GM18505 (cell line): Measurements from ENCODE around the gene ATN1.

Source experiments
- ATAC-seq: cut with Tn5 transposase; IDR thresholded peaks from one replicate; pipeline ENCODE4 v1.9.1; 2021; ENCODE audit not compliant: unreplicated experiment
- POLR2A ChIP-seq: IDR thresholded peaks from 4 replicates; pipeline ENCODE4 v1.6.1; 2011; ENCODE audit warnings: borderline replicate concordance; ENCODE audit not compliant: insufficient read depth, insufficient read length; ENCODE audit errors: extremely low read depth

Gene ATN1

DNA sequence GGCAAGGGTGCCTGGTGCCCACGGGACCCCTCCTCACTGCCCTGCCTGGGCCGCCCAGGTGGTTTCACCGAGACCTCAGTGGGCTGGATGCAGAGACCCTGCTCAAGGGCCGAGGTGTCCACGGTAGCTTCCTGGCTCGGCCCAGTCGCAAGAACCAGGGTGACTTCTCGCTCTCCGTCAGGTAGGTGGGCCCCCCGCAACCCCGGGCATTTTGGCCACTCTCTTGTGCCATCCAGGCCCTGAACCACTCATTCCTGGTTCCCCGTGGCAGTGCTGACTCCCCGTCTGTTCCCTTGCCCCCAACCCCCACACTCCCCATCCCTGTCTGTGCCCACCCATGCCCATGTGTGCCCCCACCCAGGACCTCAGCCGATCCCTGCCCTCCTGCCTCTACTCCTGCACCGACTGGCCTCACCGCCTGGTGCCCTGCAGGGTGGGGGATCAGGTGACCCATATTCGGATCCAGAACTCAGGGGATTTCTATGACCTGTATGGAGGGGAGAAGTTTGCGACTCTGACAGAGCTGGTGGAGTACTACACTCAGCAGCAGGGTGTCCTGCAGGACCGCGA lies 23.9 kb downstream of the ATN1 start:
- peak; percentile 8 for TF ChIP-seq POLR2A
- ATAC-seq: no peak

DNA sequence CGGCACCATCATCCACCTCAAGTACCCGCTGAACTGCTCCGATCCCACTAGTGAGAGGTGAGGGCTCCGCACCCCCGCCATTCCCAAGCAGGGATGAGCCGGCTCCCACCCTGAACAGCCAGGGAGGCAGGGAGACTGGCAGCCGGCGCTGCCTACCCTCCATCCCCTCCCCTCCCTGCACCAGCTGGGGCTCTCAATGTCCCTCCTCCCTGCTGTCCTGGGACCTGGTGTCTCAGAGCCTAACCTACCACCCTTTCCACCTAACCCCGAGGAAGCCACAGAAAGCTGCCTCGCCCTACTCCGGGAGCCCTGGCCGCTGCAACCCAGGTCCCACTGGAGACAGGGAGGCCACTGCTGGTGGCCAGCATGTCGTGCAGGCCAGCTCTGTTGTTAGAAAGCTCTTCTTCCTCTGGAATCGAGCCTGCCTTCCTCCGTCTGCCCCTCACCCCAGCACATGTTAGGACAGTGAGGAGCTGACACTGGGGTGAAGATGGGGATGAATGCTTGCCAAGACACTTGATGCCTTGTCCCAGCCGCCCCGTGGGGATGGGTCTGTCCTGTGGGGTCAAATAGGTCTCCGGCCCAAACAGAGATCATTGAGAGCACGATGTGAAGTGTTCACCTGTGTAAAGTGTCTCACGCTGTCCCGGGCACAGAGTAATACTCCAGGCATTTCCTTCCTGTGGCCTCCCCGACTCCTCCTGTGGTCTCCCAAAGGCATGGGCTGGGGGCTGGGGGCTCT lies 24.5 kb downstream of the ATN1 start:
- no peak for ATAC-seq
- TF ChIP-seq POLR2A: no peak

DNA sequence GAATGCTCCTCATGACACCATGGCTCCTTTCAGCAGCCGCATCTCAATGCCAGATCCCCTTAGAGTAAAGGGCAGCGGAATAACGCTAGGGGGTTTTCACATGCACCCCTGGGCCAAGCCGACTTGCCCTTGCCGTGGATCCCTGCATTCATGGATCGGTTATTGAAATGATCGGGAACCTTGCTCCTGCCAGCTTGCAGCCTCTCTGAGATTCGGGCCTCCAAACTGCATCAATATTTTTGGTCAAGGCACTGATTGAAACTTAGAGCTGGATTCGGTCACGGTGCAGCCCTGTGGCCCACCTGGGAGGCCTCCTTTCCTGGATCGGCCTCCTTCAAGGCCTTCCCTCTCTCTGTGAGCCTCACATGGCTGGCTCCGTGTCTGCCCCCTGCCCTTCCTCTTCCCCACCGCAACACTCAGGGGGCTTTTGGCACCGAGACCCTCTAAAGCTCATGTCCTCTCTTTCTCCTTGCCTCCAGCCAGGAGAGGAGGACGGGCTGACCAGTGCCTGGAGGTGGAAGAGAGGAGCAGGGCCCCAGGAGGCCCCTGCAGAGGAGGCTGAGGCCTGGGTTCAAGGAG lies 25.2 kb downstream of the ATN1 start:
- TF ChIP-seq POLR2A: peak; percentile 67
- ATAC-seq: no peak

DNA sequence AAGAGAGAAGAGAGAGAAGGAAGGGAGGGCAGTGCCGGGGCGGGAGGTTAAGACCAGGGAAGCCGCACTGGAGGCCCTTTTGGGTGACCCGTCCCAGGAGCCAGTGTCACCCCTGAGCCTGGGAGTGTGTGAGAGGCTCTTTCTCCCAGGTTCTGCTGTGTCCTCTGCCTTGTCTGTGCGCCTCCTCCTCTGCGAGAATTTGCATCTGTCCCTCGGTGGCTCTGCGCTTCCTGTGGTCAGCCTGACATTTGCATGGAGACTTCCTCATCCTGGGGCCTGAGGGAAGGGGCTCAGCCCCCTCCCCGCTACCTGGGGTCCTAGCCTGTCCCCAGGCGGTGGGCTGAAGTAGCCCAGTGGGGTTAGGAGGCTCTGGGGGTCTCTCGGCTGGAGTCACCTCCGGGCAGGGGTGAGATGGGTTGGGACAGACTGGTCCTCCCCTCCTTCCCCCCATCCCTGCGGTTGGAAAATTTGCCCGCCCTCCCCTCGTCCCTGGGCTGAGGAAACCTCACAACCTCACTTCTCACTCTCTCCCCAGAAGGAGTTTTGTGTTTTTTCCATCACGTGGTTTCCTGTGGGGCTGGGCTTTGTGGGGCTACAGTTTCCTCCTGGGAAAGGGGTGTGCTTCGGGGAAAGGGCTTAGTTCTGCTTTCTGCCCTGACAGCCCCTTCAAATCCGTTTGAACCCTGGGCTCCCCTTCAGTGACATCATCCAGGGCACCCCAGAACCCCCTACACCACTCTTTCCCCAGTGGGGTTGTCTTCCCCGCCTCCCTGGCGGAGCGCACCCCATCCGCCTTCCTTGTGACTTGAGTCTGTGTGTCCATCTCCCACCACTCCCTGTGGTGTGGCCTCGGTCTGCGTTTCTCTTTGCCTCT lies 25.9 kb downstream of the ATN1 start:
- peak; percentile 37 for ATAC-seq
- TF ChIP-seq POLR2A: peak; percentile 99

DNA sequence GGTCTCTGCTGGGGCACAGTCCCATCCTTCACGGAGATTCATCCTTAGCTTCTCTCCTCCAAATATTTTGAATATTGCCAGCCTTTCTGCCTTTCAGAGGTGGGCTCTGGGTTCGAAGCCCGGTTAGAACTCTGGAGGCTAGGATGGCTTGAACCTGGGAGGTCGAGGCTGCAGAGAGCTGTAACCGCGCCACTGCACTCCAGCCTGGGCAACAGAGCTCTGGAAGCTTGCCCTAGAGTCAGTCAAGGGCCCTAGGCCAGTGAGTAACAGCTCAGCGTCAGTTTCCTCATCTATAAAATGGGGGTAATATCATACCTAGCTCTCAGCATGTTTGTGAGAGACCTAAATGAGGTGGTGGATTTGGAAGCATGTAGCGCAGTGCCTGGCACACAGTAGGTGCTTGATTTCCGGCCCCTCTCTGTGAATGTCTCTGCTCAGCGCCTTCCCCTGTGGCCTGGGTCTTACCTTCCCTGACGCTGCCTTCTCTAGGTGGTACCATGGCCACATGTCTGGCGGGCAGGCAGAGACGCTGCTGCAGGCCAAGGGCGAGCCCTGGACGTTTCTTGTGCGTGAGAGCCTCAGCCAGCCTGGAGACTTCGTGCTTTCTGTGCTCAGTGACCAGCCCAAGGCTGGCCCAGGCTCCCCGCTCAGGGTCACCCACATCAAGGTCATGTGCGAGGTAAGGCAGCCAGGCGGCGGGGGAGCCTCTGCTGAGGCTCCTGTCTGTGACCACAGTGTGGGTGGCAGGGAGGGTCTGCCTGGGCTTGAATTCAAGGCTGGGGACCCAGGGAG lies 26.8 kb downstream of the ATN1 start:
- peak; percentile 12 for TF ChIP-seq POLR2A

DNA sequence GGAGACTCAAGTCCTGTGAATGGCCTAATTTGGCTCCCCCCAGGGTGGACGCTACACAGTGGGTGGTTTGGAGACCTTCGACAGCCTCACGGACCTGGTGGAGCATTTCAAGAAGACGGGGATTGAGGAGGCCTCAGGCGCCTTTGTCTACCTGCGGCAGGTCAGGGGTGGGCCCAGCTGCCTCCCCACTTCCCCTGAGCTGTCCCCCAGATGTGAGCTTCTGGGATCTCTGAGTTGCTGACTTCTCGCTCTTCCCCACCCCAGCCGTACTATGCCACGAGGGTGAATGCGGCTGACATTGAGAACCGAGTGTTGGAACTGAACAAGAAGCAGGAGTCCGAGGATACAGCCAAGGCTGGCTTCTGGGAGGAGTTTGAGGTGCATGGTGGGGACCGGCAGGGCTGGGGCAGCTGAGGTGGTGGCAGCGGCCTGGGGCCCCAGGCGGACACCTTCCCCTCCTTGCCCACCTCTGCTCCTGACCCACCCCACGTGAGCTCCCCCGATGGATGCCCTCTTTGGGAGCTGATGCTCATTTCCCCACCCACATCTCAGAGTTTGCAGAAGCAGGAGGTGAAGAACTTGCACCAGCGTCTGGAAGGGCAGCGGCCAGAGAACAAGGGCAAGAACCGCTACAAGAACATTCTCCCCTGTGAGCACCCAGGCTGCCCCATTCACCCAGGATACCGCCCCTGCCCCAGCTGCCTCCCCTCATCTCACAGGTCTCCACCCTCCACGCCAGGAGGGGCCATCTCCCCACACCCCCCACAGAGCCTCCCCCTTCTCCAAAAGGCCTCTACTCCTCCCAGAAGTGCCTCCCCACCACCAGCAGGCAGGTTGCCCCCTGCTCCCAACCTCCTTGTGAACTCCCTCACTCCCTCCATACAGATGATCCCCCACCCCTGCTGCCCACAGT lies 27.6 kb downstream of the ATN1 start:
- no peak for ATAC-seq
- no peak for TF ChIP-seq POLR2A

More for the DNA sequence above, 26.8 kb downstream of the ATN1 start:
- ATAC-seq: no peak

DNA sequence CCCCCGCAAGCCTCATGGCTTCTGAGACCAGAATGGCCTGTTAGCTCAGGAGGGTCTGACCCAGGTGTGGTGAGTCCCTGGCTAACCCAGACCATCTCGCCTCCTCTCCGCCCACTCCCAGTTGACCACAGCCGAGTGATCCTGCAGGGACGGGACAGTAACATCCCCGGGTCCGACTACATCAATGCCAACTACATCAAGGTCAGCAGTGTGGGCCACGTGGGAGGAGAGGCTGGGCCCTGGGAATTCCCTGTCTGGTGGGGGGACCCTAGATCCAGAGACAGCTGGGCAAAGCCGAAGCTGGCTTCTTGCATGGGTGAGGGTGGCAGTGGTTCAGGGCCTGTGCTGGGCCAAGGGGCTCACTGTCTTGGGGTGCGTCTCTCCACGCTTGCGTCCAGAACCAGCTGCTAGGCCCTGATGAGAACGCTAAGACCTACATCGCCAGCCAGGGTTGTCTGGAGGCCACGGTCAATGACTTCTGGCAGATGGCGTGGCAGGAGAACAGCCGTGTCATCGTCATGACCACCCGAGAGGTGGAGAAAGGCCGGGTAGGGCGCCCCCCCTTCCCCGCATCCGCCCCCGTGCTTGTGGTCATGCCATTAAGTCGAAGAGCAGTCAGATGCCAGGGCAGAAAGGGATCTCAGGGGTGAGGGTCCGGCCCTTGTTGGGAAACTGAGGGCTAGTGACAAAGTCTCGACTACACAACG lies 28.4 kb downstream of the ATN1 start:
- peak; percentile 56 for TF ChIP-seq POLR2A
- no peak for ATAC-seq

DNA sequence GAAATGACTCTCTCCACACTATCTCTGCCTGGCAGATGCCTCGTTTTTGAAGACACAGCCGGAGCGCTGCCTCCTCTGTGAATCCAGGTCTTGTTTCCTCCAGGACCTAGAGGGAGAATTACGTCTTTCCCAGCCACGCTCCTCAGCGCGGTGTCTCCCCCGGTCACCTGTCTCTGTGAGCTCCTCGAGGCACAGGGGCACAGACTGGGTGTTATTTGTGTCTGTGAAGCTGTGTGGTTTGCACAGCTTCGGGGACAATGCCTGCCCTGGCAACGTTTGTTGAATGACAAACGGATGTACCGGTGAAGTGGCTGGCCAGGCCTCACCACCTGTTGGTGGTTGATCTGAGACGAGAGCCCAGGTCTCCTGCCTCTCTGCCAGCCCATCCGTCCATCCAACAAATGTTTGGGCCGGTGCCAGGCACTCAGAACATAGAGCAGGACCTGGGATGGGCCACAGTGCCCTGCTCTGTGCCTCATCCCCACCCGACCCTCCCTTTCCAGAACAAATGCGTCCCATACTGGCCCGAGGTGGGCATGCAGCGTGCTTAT lies 29.5 kb downstream of the ATN1 start:
- TF ChIP-seq POLR2A: no peak

DNA sequence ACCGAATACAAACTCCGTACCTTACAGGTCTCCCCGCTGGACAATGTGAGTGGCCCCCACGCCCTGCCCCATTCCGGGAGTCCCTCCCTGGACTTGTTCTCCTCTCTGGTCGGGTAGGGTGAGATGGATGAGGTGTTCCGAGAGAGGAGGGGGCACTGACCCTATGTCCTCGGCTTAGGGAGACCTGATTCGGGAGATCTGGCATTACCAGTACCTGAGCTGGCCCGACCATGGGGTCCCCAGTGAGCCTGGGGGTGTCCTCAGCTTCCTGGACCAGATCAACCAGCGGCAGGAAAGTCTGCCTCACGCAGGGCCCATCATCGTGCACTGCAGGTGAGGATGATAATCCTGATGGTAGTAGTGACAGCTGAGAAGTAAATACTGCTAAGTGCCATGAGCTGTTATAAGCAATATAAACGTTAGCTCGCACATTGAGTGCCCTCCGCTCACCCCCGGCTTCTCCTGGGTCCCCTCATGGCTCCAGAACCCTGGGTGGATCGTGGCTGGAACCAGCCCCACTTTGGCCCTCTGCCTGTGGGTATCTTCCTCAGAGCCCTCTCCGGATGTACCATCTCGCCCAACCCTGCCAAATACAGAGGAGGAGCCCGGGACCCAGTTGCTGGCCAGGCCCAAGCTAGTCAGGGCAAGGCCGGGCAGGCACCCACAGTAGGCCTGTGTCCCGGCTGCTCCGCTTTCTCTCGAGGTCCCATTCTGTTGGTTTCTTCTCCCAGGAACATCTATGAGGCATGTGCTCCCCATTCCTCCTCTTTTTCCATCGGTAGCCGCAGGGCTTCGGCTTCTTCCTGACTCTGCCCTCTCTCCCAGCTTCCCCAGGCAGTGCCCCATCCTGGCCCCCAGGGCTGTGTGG lies 30.2 kb downstream of the ATN1 start:
- TF ChIP-seq POLR2A: peak; percentile 45
- ATAC-seq: no peak

More for the DNA sequence above, 29.5 kb downstream of the ATN1 start:
- no peak for ATAC-seq

DNA sequence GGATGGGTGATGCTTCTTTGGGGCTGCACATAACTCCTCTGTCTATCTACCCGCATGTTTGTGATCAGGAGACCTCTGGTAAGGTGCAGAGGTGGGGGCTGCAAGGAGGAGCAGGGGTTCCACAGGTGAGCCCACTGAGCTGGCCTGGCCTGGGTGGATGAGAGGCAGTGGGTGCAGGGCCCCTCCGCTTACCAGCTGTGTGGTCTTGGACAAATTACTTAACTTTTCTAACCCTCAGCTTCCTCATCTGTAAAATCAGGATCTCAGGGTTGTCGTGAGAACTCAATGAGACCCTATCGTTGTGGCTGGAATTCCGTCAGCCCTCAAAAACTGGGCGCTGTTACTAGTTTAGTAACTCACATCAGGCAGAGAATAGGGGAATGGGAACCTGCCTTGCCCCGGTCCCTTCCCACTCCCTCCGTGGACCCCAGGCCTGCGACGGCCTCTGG lies 30.9 kb downstream of the ATN1 start:
- ATAC-seq: no peak
- no peak for TF ChIP-seq POLR2A
